Pancreas (tissue), 10 donors: ENCODE measurements around the gene SYTL3. TPM values are rescaled to one million over a fixed set of nuclear protein-coding genes. Genes with fewer than 3 reads are reported as not detected.

ENCODE experiments used
- ATAC-seq, 4 donors: fragments of 200-7000 bp; cut with Tn5 transposase; one replicate each; pipeline versions ENCODE4 v1.8.0 to v1.9.1; 2020; ENCODE audit warnings: mild to moderate bottlenecking in 4 of 4, moderate library complexity in 4 of 4
- DNase-seq, 6 donors: peaks; one replicate each; pipeline ENCODE4 v3.0.0-alpha.2; 2020
- FAIRE-seq: peaks from 2 replicates; lab custom pipeline; 2012; peaks lifted over from hg19 to GRCh38; lab: Jason Lieb, UNC
- H3K27ac ChIP-seq, 4 donors: fragments of 200-600 bp; sonication (generic); 1 replicate in 3 of 4; 2 replicates in 1 of 4; pipeline versions ENCODE4 v1.5.0 to v1.8.0; 2020
- H3K27me3 ChIP-seq, 4 donors: fragments of 200-600 bp; one replicate each; pipeline ENCODE4 v1.8.0; 2021
- H3K36me3 ChIP-seq, 3 donors: fragments of 200-600 bp; sonication (generic) in 1 of 3; one replicate each; pipeline versions ENCODE4 v1.5.0 to v1.8.0; 2020 to 2021
- H3K4me1 ChIP-seq, 3 donors: fragments of 200-600 bp; one replicate each; pipeline ENCODE4 v1.8.0; 2021
- H3K4me3 ChIP-seq, 4 donors: fragments of 200-600 bp; sonication (generic) in 2 of 4; one replicate each; pipeline versions ENCODE4 v1.5.0 to v1.8.0; 2020 to 2021
- H3K9me3 ChIP-seq, 4 donors: fragments of 200-600 bp; one replicate each; pipeline ENCODE4 v1.8.0; 2021
- CTCF ChIP-seq, 4 donors: fragments of 200-600 bp; sonication (generic) in 3 of 4; IDR thresholded peaks; one replicate each; pipeline versions ENCODE4 v1.5.0 to v1.8.0; 2021; ENCODE audit warnings: antibody characterized with exemption in 4 of 4
- WGBS, 2 donors: extraction: QIAGEN DNeasy Blood & Tissue Kit; methylation state at CpG; one replicate each; pipeline ENCODE4 v1.1.7; 2013; 5-methylcytosine and 5-hydroxymethylcytosine counted together
- intact Hi-C, 3 donors: fragments of 100-400 bp; cut with DNase I; formaldehyde crosslinking; loops; one replicate each; pipeline versions ENCODE4 v1.11.1 to v1.14.2; 2022
- polyA plus RNA-seq, 2 donors: library from polyadenylated mRNA; stranded (reverse); fragments of 200-250 nt; gene quantifications; one replicate each; pipeline ENCODE4 v1.2.3, GENCODE V29; 2013
- total RNA-seq, 6 donors: library from RNA; stranded (reverse); fragmentation: NEBNext Ultra II Directional in 4 of 6; extraction: Animal tissue kit (Norgen Biotek cat#: 25700) in 4 of 6; gene quantifications; one replicate each; pipeline versions ENCODE4 v1.2.1 to v1.2.4, GENCODE V29; 2021 to 2023
- donor health status: healthy with polysubstance abuse.
- donor health status: DM: no; HTN: no; CAD: no; lungs with moderate emphysema.
- donor health status: DM: no; HTN: no; CAD: no.
- donor health status: control.
- donor health status: control.
- donor health status: Bipolar disorder and iron deficiency.
- donor health status: DM: yes; HTN: yes; CAD: no.
- donor health status: DM: no; HTN: no; CAD: no.
- donor health status: DM: no; HTN: no; CAD: no.
- donor health status: DM: yes; HTN: yes; CAD: no.

SYTL3 gene
- total and polyA plus RNA-seq, 8 donors = 0.28 to 1.9 (median 0.83) TPM

- intact Hi-C loops = no loop called here
- no peak for ATAC-seq
- H3K27ac ChIP-seq = no peak overlapping the region
These were observed 24.9 kb upstream of the SYTL3 start for GRCh38 chr6:158624684-158625682.

DNA sequence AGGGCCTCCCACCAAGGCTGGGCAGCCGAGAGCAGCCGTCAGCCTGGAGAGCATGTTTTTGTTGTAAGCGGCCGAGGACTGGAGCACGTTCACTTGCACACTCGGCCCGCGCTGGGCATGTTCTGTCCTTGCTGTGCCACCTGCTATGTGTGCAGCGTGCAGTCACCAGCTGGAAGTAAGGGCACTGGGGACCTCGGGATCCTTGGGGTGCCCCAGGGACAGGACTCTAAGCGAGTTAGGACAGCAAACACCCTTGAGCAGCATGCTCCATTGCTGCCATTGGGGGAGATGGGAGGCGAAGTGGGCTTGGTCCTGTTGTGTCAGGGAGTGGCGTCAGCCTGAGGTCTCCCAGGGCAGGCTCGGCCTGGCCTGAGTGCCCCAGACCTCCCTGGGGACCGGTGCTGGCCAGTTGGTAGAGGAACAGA is 24.0 kb upstream of the SYTL3 start:
- Histone ChIP-seq H3K27me3 (no peaks in the 10 kb centered on the region), H3K4me1 (peaks cover 0 to 9% (median 2%) of the 10 kb centered on the region in 3 donors), H3K36me3 (peaks cover 2 to 37% (median 3%) of the 10 kb centered on the region in 3 donors), H3K9me3 (no peaks in the 10 kb centered on the region), H3K4me3 (no peak overlapping the region), H3K27ac (no peak overlapping the region)
- intact Hi-C loops = no loop called here
- DNase-seq (no peak), ATAC-seq (no peak), FAIRE-seq (no peak)
- WGBS, 2 donors = 91 to 94% methylated on average over 15 of the region's 15 CpGs
- TF ChIP-seq CTCF (IDR thresholded peaks at IDR 0.05) = no peak

More at GRCh38 chr6:158624684-158625682, 24.9 kb upstream of the SYTL3 start:
- Histone ChIP-seq H3K9me3 (no peaks in the 10 kb centered on the region), H3K4me1 (peaks cover 0 to 9% (median 2%) of the 10 kb centered on the region in 3 donors), H3K4me3 (no peak overlapping the region), H3K27me3 (no peaks in the 10 kb centered on the region), H3K36me3 (peaks cover 2 to 33% (median 3%) of the 10 kb centered on the region in 3 donors)
- no peak for FAIRE-seq
- DNase-seq = peak in 1 of 6 donors; percentile 8
- 92% methylated on average over 25 of the region's 25 CpGs for WGBS, 2 donors
- no peak for TF ChIP-seq CTCF (IDR thresholded peaks at IDR 0.05)

DNA sequence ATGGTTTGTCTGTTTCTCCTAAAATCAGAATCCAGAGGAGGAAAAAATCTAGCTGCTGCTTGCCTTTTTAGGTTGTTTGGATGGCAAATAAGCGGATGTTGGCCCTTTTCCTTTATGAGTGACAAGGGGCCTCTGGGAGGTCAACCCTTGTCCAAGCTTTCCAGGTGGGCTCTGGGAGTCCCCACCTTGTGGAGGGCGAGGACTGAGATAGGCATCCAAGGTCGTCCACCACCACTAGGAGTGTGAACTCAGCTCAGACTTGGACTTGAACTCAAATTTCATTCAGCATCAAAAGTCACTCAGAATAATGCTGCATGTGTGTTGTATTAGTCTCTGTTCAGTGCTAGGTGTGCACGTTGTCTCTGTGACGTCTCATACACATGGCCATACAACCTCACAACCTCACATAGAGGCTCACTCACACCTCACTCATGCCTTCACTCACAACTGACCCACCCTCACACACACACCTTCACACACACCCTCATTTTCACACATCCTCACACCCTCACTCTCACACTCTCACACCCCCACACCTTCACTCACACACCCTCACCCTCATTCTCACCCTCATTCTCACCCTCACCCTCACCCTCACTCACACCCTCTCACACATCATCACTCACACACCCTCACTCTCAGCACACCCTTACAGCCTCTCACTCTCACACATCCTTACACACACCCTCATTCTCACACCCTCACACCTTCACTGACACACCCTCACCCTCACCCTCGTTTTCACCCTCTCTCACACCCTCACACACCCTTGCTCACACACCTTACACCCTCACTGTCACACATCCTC is 23.3 kb upstream of the SYTL3 start:
- no peak overlapping the region for H3K27ac ChIP-seq
- no peak for FAIRE-seq
- no peaks in the 10 kb centered on the region for H3K27me3 ChIP-seq
- no peaks in the 10 kb centered on the region for H3K9me3 ChIP-seq
- WGBS, 2 donors = 69 to 74% methylated on average over 6 of the region's 6 CpGs
- no peak for TF ChIP-seq CTCF (IDR thresholded peaks at IDR 0.05)
- ATAC-seq = no peak
- no peak overlapping the region for H3K4me3 ChIP-seq
- peaks cover 2 to 30% (median 3%) of the 10 kb centered on the region in 3 donors for H3K36me3 ChIP-seq
- intact Hi-C loops = no loop called here
- peaks cover 0 to 9% (median 5%) of the 10 kb centered on the region in 3 donors for H3K4me1 ChIP-seq
- DNase-seq = no peak

- Histone ChIP-seq H3K27ac (no peak overlapping the region), H3K9me3 (no peaks in the 10 kb centered on the region), H3K36me3 (peaks cover 2 to 26% (median 3%) of the 10 kb centered on the region in 3 donors), H3K4me1 (peaks cover 3 to 9% (median 9%) of the 10 kb centered on the region in 3 donors), H3K4me3 (no peak overlapping the region), H3K27me3 (no peaks in the 10 kb centered on the region)
- no peak for TF ChIP-seq CTCF (IDR thresholded peaks at IDR 0.05)
- DNase-seq (no peak), FAIRE-seq (no peak), ATAC-seq (no peak)
- 85 to 87% methylated on average over 20 of the region's 20 CpGs for WGBS, 2 donors
- intact Hi-C loops = no loop called here
These were observed 22.5 kb upstream of the SYTL3 start for GRCh38 chr6:158627168-158627939.
